Caco-2 (cell line): ENCODE data around the gene MVB12B. TPM values are rescaled to one million over a fixed set of nuclear protein-coding genes. Genes with fewer than 3 reads are reported as not detected.

Source experiments
- BruUV-seq: library from RNA; stranded (reverse); fragments of 400-500 nt; replicated peaks from 2 replicates; lab custom pipeline; 2021; lab: Mats Ljungman, UMichigan
- CTCF ChIA-PET: fragments of 300-600 bp; sonication (Branson Sonifier 250); formaldehyde crosslinking; loops from one replicate; lab custom pipeline; 2022; ENCODE audit warnings: antibody characterized with exemption; lab: Charles Lee
- POLR2A ChIA-PET: fragments of 300-600 bp; sonication (Branson Sonifier 250); formaldehyde crosslinking; loops from one replicate; lab custom pipeline; 2022; ENCODE audit warnings: antibody characterized with exemption; lab: Charles Lee
- DNase-seq, 2 experiments: peaks; one replicate each; pipeline versions ENCODE4 v3.0.0 to v3.0.0-alpha.2; 2020 to 2022
- H3K27me3 ChIP-seq: replicated peaks from 2 replicates; pipeline ENCODE4 v1.6.0; 2011; ENCODE audit warnings: low read length; ENCODE audit not compliant: control insufficient read depth, insufficient read depth
- H3K36me3 ChIP-seq: 2 replicates; pipeline ENCODE4 v1.5.1; 2011; ENCODE audit warnings: low read length; ENCODE audit not compliant: control insufficient read depth, insufficient read depth
- H3K4me1 ChIP-seq: fragments of 250-450 bp; sonication (Bioruptor Pico); 2 replicates; pipeline ENCODE4 v1.5.1; 2020; ENCODE audit warnings: mild to moderate bottlenecking
- H3K4me3 ChIP-seq: 2 replicates; pipeline ENCODE4 v1.5.1; 2011; ENCODE audit warnings: low read depth, mild to moderate bottlenecking, control low read depth, low read length
- H3K9me3 ChIP-seq: fragments of 250-450 bp; sonication (Bioruptor Pico); 2 replicates; pipeline ENCODE4 v1.5.1; 2020; ENCODE audit warnings: mild to moderate bottlenecking, moderate library complexity
- H3K27ac Mint-ChIP-seq: one replicate; pipeline ENCODE4 v1.8.0; 2022; ENCODE audit warnings: mixed read lengths; ENCODE audit not compliant: unreplicated experiment
- H3K27me3 Mint-ChIP-seq: one replicate; pipeline ENCODE4 v1.8.0; 2022; ENCODE audit warnings: mixed read lengths; ENCODE audit not compliant: insufficient read depth, unreplicated experiment
- H3K36me3 Mint-ChIP-seq: one replicate; pipeline ENCODE4 v1.8.0; 2022; ENCODE audit warnings: mild to moderate bottlenecking, mixed read lengths; ENCODE audit not compliant: insufficient read depth, unreplicated experiment
- H3K4me1 Mint-ChIP-seq: one replicate; pipeline ENCODE4 v1.8.0; 2022; ENCODE audit warnings: low read depth, mixed read lengths; ENCODE audit not compliant: unreplicated experiment
- H3K4me3 Mint-ChIP-seq: one replicate; pipeline ENCODE4 v1.8.0; 2022; ENCODE audit warnings: mild to moderate bottlenecking, moderate library complexity, mixed read lengths; ENCODE audit not compliant: unreplicated experiment
- H3K9me3 Mint-ChIP-seq: one replicate; pipeline ENCODE4 v1.8.0; 2022; ENCODE audit warnings: mixed read lengths; ENCODE audit not compliant: unreplicated experiment
- intact Hi-C: fragments of 100-400 bp; cut with micrococcal nuclease; formaldehyde crosslinking; loops from one replicate; pipeline ENCODE4 v1.10.0; 2022; ENCODE audit not compliant: unreplicated experiment
- total RNA-seq: library from RNA; stranded (reverse); gene quantifications from 2 replicates; pipeline ENCODE4 v1.2.3, GENCODE V29; 2022
- TF ChIP-seq, protein P1 (sequence below), 2 experiments: fragments of 200-600 bp in 1 of 2; IDR thresholded peaks; 1 replicate in 1 of 2; 2 replicates in 1 of 2; pipeline versions ENCODE4 v1.5.1 to v1.8.0; 2011 to 2022; ENCODE audit warnings: antibody characterized with exemption in 1 of 2, control low read depth in 1 of 2, inconsistent platforms in 1 of 2, low read depth in 1 of 2, low read length in 1 of 2, mild to moderate bottlenecking in 1 of 2, moderate library complexity in 1 of 2; ENCODE audit not compliant: insufficient read depth in 1 of 2, severe bottlenecking in 1 of 2, unreplicated experiment in 1 of 2

MVB12B gene
- total RNA-seq, 1 experiment from 2014 or later = 24.4 TPM

DNA sequence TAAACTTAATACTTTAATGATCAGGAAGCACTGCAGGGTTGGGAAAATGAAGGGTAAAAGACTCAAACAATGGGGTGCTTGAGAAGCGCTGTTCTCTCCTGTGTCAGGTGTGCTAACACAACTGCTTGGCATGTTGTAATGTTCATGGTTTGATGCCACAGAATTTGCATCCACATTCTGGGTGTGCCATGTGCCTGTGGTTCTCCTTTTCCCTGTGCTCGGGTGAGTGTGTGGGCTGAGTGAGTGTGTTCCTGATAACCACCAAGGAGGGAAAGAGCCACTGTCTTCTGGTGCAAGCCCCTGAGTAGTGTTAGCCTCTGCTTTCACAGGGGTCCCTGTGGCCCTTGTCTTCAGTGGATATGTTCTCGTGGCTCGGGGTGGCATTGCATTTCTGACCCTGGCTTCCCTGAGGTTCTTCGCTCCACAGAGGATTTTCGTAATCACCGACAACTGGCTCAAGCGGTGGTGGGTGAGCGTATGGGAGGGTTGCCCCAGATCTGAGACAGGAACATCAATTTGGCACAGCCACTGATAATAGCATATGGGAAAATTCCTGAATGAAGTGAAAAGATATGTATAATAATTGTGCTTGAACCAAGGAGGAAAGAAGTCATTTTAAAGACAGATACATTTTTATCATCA lies 102.0 kb downstream of the MVB12B start:
- BruUV-seq = no TSS peak
- Mint-ChIP-seq H3K36me3 (no peaks in the 10 kb centered on the region), H3K4me3 (no peak overlapping the region), H3K4me1 (no peaks in the 10 kb centered on the region), H3K27ac (no peak overlapping the region), H3K27me3 (no peaks in the 10 kb centered on the region), H3K9me3 (no peaks in the 10 kb centered on the region)
- Histone ChIP-seq H3K36me3 (no peaks in the 10 kb centered on the region; the same call in 1 of the 2 replicates), H3K9me3 (no peaks in the 10 kb centered on the region), H3K4me1 (no peaks in the 10 kb centered on the region), H3K4me3 (no peak overlapping the region), H3K27me3 (no peaks in the 10 kb centered on the region)
- TF ChIP-seq, protein P1, sequence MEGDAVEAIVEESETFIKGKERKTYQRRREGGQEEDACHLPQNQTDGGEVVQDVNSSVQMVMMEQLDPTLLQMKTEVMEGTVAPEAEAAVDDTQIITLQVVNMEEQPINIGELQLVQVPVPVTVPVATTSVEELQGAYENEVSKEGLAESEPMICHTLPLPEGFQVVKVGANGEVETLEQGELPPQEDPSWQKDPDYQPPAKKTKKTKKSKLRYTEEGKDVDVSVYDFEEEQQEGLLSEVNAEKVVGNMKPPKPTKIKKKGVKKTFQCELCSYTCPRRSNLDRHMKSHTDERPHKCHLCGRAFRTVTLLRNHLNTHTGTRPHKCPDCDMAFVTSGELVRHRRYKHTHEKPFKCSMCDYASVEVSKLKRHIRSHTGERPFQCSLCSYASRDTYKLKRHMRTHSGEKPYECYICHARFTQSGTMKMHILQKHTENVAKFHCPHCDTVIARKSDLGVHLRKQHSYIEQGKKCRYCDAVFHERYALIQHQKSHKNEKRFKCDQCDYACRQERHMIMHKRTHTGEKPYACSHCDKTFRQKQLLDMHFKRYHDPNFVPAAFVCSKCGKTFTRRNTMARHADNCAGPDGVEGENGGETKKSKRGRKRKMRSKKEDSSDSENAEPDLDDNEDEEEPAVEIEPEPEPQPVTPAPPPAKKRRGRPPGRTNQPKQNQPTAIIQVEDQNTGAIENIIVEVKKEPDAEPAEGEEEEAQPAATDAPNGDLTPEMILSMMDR (IDR thresholded peaks at IDR 0.05; ENCODE audit: insufficient read depth in 1 of 2, low read depth in 1 of 2, low read length in 1 of 2, severe bottlenecking in 1 of 2, unreplicated experiment in 1 of 2) = no peak
- ChIA-PET POLR2A (no interaction called here), CTCF (no interaction called here)
- no peak for DNase-seq
- intact Hi-C loops = no loop called here

DNA sequence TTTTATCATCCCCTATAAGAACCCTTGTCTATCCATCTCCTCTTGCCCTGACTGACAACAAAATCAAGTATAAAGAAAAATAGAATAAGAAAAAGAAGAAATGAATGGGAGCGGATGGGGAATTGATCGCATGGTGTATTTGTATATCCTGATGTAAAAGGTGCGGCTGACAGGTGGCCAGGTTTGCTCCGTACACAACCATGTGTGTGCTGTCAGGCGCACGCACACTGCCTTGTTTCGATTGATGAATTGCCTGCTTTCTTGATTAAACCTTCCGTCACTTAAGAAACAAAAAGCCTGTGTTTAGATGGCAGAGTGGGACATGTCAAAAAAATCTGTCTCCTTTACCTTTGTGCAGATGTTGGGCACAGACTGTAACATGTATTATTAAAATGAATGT lies 102.6 kb downstream of the MVB12B start:
- no TSS peak for BruUV-seq
- no peaks in the 10 kb centered on the region for H3K27me3 ChIP-seq
- no peak overlapping the region for H3K27ac Mint-ChIP-seq
- intact Hi-C loops = no loop called here
- no peak for DNase-seq
- CTCF ChIA-PET = no interaction called here
- no peak overlapping the region for H3K4me3 Mint-ChIP-seq
- H3K4me1 ChIP-seq = no peaks in the 10 kb centered on the region
- no peak overlapping the region for H3K4me3 ChIP-seq
- TF ChIP-seq, protein P1 (IDR thresholded peaks at IDR 0.05; ENCODE audit: insufficient read depth in 1 of 2, low read depth in 1 of 2, low read length in 1 of 2, severe bottlenecking in 1 of 2, unreplicated experiment in 1 of 2) = no peak
- H3K9me3 Mint-ChIP-seq = no peaks in the 10 kb centered on the region
- no peaks in the 10 kb centered on the region for H3K27me3 Mint-ChIP-seq
- H3K36me3 ChIP-seq = no peaks in the 10 kb centered on the region; the same call in 1 of the 2 replicates
- POLR2A ChIA-PET = no interaction called here
- no peaks in the 10 kb centered on the region for H3K4me1 Mint-ChIP-seq
- H3K9me3 ChIP-seq = no peaks in the 10 kb centered on the region
- H3K36me3 Mint-ChIP-seq = no peaks in the 10 kb centered on the region

DNA sequence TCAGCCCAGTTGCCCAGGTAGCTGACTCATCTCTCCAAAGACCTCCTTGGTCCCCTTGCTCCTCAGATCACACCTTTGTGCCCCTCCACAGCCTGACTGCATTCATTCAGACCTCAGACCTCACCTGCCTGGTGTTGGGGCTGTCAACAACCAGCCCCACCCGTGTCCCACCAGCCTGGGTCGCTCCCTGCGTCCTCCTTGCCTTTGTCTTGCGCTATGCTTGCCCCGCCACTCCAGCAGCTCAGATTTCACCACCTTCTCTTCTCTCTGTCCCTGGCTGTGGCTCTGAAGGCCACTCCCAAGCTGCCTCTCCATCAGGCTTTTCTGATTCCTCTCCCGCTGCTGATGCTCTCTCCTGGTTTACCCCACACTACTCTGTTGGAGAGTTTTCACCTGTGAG lies 103.5 kb downstream of the MVB12B start:
- Histone ChIP-seq H3K4me3 (no peak overlapping the region), H3K27me3 (no peaks in the 10 kb centered on the region), H3K36me3 (no peaks in the 10 kb centered on the region), H3K9me3 (no peaks in the 10 kb centered on the region), H3K4me1 (no peaks in the 10 kb centered on the region)
- H3K9me3 Mint-ChIP-seq = no peaks in the 10 kb centered on the region
- H3K4me3 Mint-ChIP-seq = no peak overlapping the region
- no peak for DNase-seq
- ChIA-PET POLR2A (no interaction called here), CTCF (no interaction called here)
- no TSS peak for BruUV-seq
- H3K4me1 Mint-ChIP-seq = no peaks in the 10 kb centered on the region
- no peaks in the 10 kb centered on the region for H3K27me3 Mint-ChIP-seq
- no peak overlapping the region for H3K27ac Mint-ChIP-seq
- intact Hi-C loops = no loop called here
- TF ChIP-seq, protein P1 (IDR thresholded peaks at IDR 0.05; ENCODE audit: insufficient read depth in 1 of 2, low read depth in 1 of 2, low read length in 1 of 2, severe bottlenecking in 1 of 2, unreplicated experiment in 1 of 2) = no peak
- no peaks in the 10 kb centered on the region for H3K36me3 Mint-ChIP-seq
